ENCODE measurements around the gene FAM3D.
A peak's percentile ranks its signal among the peaks of the same experiment; 100 is the strongest.

Gene FAM3D

DNA sequence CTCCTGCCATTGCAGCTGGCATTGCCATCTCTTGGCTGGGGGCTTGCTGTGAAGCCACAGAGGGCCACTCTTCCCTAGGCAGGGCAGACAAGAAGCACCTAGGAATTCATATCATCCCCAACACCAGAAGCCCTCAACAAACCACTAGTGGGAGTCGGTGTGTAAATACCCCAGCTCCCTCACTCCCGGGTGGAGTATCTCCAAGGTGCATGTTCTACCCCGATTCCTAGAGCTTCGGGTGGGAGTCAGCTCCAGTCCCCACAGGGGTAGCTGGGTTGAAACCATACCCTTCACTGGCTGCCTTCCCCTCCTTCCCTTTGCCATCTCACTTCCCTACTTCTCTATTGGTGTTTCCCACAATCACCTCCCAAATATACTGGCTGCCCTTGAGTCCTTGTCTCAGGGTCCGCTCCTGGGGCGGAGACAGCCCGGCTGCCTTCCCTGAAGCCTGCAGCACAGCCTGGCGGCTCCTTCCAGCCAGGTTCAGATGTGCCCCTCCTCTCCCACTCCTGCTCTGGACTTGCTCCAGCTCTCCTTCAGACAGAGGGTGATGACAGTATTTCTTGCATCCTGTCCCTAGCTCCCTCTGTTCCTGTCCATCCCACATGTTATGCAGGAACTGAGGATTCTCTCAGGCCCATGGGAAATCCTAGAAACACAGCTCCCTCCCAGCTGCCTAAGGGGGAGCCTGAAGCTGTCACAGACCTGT lies 33.3 kb downstream of the FAM3D start:
- no peak for TF ChIP-seq CTCF (conservative IDR thresholded peaks at IDR 0.05; ENCODE audit: low read depth, low read length)
- H3K4me3 ChIP-seq (ENCODE audit: low read length) = no peak overlapping the region
- no peak for DNase-seq (ENCODE audit: low read depth)

GRCh38 chr3:58631742-58632141 lies 34.8 kb downstream of the FAM3D start:
- DNase-seq (ENCODE audit: low read depth) = no peak
- no peak for TF ChIP-seq CTCF (conservative IDR thresholded peaks at IDR 0.05; ENCODE audit: low read depth, low read length)
- H3K4me3 ChIP-seq (ENCODE audit: low read length) = no peak overlapping the region

DNA sequence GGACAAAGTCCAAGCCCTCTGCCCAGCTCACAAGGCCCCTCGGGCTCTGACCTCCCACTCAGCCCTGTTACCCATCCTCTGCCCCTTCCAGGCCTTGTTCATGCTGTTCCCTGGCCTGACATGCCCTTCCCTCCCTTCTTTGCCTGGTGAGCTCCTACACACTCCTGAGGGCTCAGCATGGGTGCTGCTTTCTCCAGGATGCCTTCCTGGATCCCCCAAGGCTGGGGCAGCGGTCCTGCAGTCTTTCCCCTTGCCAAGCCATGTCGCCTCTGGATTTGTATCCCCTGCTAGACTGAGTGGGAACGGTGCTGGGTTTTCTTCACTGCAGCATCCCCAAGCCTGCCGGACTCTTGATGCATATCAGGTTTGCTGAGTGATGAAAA lies 35.9 kb downstream of the FAM3D start:
- no peak for DNase-seq (ENCODE audit: low read depth)
- no peak for TF ChIP-seq CTCF (conservative IDR thresholded peaks at IDR 0.05; ENCODE audit: low read depth, low read length)
- no peak overlapping the region for H3K4me3 ChIP-seq (ENCODE audit: low read length)

- DNase-seq (ENCODE audit: low read depth) = no peak
- TF ChIP-seq CTCF (conservative IDR thresholded peaks at IDR 0.05; ENCODE audit: low read depth, low read length) = peak; percentile 88
- no peak overlapping the region for H3K4me3 ChIP-seq (ENCODE audit: low read length)
These were observed 36.4 kb downstream of the FAM3D start for GRCh38 chr3:58630076-58630709.

- no peak for TF ChIP-seq CTCF (conservative IDR thresholded peaks at IDR 0.05; ENCODE audit: low read depth, low read length)
- no peak for DNase-seq (ENCODE audit: low read depth)
- no peak overlapping the region for H3K4me3 ChIP-seq (ENCODE audit: low read length)
These were observed 36.9 kb downstream of the FAM3D start for GRCh38 chr3:58629629-58630028.

- TF ChIP-seq CTCF (conservative IDR thresholded peaks at IDR 0.05; ENCODE audit: low read depth, low read length) = no peak
- no peak overlapping the region for H3K4me3 ChIP-seq (ENCODE audit: low read length)
- no peak for DNase-seq (ENCODE audit: low read depth)
These were observed 37.6 kb downstream of the FAM3D start for GRCh38 chr3:58628823-58629562.
